Hepatocyte (in vitro differentiated cells): Measurements from ENCODE around the gene TIGD3.

Experiments used
- CTCF ChIP-seq: fragments of 200-600 bp; sonication (generic); IDR thresholded peaks from 2 replicates; pipeline ENCODE4 v1.5.1; 2016; ENCODE audit warnings: antibody characterized with exemption, mild to moderate bottlenecking; ENCODE audit not compliant: poor library complexity
- EZH2 ChIP-seq: fragments of 200-600 bp; sonication (generic); IDR thresholded peaks from 2 replicates; pipeline ENCODE4 v1.6.1; 2016; ENCODE audit warnings: antibody characterized with exemption, mild to moderate bottlenecking, borderline replicate concordance

- no peak for TF ChIP-seq CTCF
- TF ChIP-seq EZH2 = no peak
Observed at GRCh38 chr11:65305501-65306268, 48.9 kb upstream of the TIGD3 start.
